ENCODE results near the gene ACY1. TPM values are rescaled to one million over a fixed set of nuclear protein-coding genes. Genes with fewer than 3 reads are reported as not detected.
A peak's percentile ranks its signal among the peaks of the same experiment; 100 is the strongest.

The ACY1 gene
- total and polyA plus RNA-seq, 10 of the 15 experiments (the other 5 are each of a cell fraction or from before 2014, with no cell fraction given): 18.5 to 42.2 (median 27.8) TPM

- ATAC-seq (peak; percentile 79), FAIRE-seq (no peak), DNase-seq (ENCODE audit: low read depth, low spot score) (peak; percentile 23)
- Histone ChIP-seq H3K27ac (ENCODE audit: control insufficient read depth, insufficient read depth) (peak overlapping the region; percentile 98), H3K79me2 (ENCODE audit: control insufficient read depth, insufficient read depth, low read length) (peaks cover 32% of the 10 kb centered on the region), H3K27me3 (replicated peaks in 1 of 2; ENCODE audit: control insufficient read depth in 2 of 2, insufficient read depth in 2 of 2, low read length in 1 of 2) (no peaks in the 10 kb centered on the region), H4K20me1 (ENCODE audit: control insufficient read depth, insufficient read depth) (no peaks in the 10 kb centered on the region), H3K4me1 (ENCODE audit: control insufficient read depth, insufficient read depth, low read length) (peaks cover 11% of the 10 kb centered on the region), H3K9ac (ENCODE audit: control insufficient read depth, insufficient read depth, low read length) (peak overlapping the region; percentile 100), H3K4me3 (peak overlapping the region; percentile 79), H3K4me2 (ENCODE audit: control insufficient read depth, insufficient read depth) (peak overlapping the region; percentile 100), H2AFZ (ENCODE audit: control insufficient read depth, low read depth, low read length) (peak overlapping the region; percentile 89), H3K36me3 (ENCODE audit: control insufficient read depth in 2 of 2, insufficient read depth in 2 of 2, low read length in 1 of 2) (peaks cover 3 to 6% of the 10 kb centered on the region in 2 experiments; a peak in 2 of 4 replicates), H3K9me3 (replicated peaks; ENCODE audit: control insufficient read depth, insufficient read depth, low read length) (no peaks in the 10 kb centered on the region)
- in situ Hi-C loops (cut with MboI): no loop called here
- SMC1A ChIA-PET (ENCODE audit: uncharacterized antibody, unreplicated experiment): interaction anchor here (1.0 to 2.6 kb wide), 11 partner anchors 26 to 396 kb away, joined by 4 to 33 read pairs (median 5); partner anchors contain the start of genes ABHD14A, ABHD14B, ACY1 and RPL29
- WGBS (ENCODE audit: insufficient coverage, insufficient replicate concordance, low lambda C conversion rate, missing lambda C conversion rate): 18% methylated on average over 16 of the region's 17 CpGs
- TSS peak; percentile 76 for BruUV-seq (replicated peaks)
- RAD21 ChIA-PET (ENCODE audit: unreplicated experiment): interaction anchor here (0.6 to 4.2 kb wide), 18 partner anchors 8 to 228 kb away, joined by 3 to 34 read pairs (median 4); partner anchors contain the start of genes ABHD14B, ACY1, DUSP7 and POC1A
- TF ChIP-seq GABPA (IDR thresholded peaks at IDR 0.05; ENCODE audit: low read depth) (no peak), BACH1 (IDR thresholded peaks at IDR 0.05; ENCODE audit: borderline replicate concordance) (no peak), CHD2 (IDR thresholded peaks at IDR 0.05; ENCODE audit: borderline replicate concordance, low read depth, low read length) (peak; percentile 32; the same call in 1 of the 2 replicates), HDGF (IDR thresholded peaks at IDR 0.05) (peak; percentile 86), NBN (IDR thresholded peaks at IDR 0.05) (0 out of 2 replicates have a peak, but pooled peaks have one; percentile 19), TCF7 (IDR thresholded peaks at IDR 0.05; ENCODE audit: borderline replicate concordance) (no peak), POLR2A (IDR thresholded peaks at IDR 0.05; ENCODE audit: low read depth, low read length) (peak; percentile 75), MLLT1 (IDR thresholded peaks at IDR 0.05) (no peak), YY1 (IDR thresholded peaks at IDR 0.05; ENCODE audit: low read depth, low read length) (peak; percentile 66; the same call in 1 of the 2 replicates)
- POLR2A ChIA-PET: interaction anchor here (0.6 to 3.0 kb wide), 11 partner anchors 31 to 443 kb away, joined by 3 to 24 read pairs (median 5); partner anchors contain the start of genes ABHD14A, ABHD14B, ACY1 and RPL29
- CTCF ChIA-PET: interaction anchor here (0.7 to 4.8 kb wide), 21 partner anchors 9 to 261 kb away, joined by 3 to 79 read pairs (median 6); partner anchors contain the start of genes ABHD14A, ABHD14B, ACY1 and PCBP4
- intact Hi-C loops (cut with micrococcal nuclease; ENCODE audit: unreplicated experiment): loop anchor here (1.0 to 2.0 kb wide), 3 partner anchors 31 to 201 kb away; partner anchors contain the start of gene ABHD14B
Observed at GRCh38 chr3:51942603-51943450, 40.5 kb upstream of the ACY1 start.

All from GM12878 (cell line).